GM12875 (cell line): ENCODE data around the gene PCDH15.

Experiments
- H3K4me3 ChIP-seq: one replicate; pipeline ENCODE4 v1.5.1; 2011; ENCODE audit warnings: low read depth, low read length, control low read depth
- TF ChIP-seq, protein P1 (sequence below): IDR thresholded peaks from 2 replicates; pipeline ENCODE4 v1.5.1; 2011; ENCODE audit warnings: low read depth, mild to moderate bottlenecking, control low read depth, inconsistent platforms, low read length, moderate library complexity, borderline replicate concordance; ENCODE audit not compliant: insufficient read depth

PCDH15 gene

DNA sequence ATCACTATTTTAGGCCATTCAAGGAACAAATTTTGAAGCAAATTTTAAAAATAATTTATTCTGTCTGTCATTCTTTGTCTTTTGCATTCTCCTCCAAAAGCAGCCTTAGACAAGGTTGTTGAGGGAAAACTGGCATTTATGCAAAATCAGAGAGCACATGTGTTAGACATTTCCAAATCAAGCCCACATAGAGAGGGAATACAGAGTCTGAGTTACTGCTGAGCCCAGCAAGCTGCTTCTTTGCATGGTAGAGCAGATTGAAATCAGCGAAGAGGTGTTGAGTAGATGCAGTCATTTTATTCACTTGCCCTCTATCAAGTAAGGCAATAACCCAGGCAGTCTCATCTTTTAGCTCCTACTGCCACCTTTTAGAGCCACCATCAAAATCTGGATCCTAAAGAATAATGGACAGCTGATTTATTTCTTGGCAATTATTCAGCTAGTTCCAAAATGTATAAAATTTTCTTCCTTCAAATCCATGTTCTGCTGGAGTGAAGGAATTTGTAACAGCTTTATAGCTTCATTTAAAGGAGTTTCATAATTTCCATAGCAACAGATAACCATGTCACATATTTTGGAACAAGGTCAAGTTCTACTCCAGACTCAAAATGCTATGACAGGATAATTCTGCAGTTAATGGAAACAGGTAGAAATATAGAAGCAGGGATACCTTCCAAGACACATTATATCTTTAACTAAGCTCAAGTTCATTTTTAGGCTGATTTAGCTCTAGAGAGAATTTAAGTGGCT lies 7.3 kb upstream of the PCDH15 start:
- TF ChIP-seq, protein P1, sequence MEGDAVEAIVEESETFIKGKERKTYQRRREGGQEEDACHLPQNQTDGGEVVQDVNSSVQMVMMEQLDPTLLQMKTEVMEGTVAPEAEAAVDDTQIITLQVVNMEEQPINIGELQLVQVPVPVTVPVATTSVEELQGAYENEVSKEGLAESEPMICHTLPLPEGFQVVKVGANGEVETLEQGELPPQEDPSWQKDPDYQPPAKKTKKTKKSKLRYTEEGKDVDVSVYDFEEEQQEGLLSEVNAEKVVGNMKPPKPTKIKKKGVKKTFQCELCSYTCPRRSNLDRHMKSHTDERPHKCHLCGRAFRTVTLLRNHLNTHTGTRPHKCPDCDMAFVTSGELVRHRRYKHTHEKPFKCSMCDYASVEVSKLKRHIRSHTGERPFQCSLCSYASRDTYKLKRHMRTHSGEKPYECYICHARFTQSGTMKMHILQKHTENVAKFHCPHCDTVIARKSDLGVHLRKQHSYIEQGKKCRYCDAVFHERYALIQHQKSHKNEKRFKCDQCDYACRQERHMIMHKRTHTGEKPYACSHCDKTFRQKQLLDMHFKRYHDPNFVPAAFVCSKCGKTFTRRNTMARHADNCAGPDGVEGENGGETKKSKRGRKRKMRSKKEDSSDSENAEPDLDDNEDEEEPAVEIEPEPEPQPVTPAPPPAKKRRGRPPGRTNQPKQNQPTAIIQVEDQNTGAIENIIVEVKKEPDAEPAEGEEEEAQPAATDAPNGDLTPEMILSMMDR, result no peak

DNA sequence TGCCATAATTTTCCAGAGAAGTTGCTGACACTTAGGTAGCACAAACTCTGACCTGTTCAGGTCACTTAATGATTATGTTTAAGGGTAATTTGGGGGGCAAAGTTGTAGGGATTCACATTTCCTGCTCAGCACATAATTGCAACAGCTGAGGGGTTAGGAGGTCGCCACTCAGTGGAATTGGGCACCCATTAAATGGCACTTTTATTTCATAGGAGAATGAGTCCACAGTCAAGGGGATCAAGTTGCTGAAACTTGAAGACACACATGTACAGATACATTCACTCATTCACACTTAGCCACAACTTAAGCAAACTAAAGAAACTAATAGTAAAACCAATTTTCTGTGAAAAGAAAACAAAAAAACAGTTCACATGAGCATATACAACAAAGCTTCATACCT lies 1.5 kb downstream of the PCDH15 start:
- TF ChIP-seq, protein P1, result no peak
- H3K4me3 ChIP-seq, result no peak overlapping the region

More for the DNA sequence above, 7.3 kb upstream of the PCDH15 start:
- no peak overlapping the region for H3K4me3 ChIP-seq

DNA sequence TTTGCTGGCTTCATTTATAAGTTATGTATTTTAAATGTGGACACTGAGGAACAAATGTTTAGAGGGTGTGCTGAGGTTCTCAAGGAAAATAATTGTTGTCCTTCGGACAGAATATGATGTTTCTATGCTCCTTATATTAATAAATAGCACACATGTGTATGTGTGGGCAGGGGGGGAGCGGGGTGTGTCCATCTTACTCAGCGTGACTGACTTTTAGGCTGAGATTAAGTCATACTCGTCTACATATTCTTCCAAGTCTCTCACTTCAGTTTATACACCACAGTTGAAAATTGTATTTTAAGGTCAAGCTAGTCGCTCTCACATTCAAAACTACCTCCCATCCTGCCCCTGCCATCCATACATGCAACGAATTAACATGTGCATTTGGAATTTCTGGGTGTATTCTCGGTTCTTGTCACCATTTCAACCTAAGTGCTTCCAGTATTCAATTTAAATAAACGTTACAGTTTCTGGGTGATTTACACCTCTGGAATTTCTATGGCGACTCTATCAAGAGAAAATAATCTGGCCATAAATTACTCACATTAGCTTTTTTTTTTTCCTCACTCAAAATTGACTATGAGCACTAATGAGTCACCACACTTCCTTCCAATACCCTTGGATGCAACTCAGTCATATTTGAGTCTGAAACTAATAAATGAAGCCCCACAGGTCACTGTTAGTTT lies 3.3 kb downstream of the PCDH15 start:
- no peak overlapping the region for H3K4me3 ChIP-seq
- TF ChIP-seq, protein P1, result no peak

DNA sequence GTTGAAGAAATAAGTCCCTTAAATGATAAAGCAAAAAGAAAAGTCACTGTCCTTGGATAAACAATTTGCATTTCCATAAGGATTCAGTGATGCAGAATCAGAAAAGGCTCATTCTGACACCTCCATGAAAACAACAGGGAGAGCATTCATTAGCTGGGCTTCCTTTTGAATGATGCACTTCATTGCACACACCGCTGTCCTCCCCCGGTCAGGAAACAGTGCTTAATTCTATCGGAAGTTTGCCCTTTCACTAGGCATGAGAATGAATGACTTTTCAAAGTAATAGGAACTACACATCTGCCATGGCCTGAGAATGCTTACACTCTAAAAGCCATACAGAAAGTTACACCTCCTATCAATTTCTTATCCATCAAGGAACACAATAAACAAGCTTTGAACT lies 4.2 kb downstream of the PCDH15 start:
- no peak overlapping the region for H3K4me3 ChIP-seq
- TF ChIP-seq, protein P1, result no peak

DNA sequence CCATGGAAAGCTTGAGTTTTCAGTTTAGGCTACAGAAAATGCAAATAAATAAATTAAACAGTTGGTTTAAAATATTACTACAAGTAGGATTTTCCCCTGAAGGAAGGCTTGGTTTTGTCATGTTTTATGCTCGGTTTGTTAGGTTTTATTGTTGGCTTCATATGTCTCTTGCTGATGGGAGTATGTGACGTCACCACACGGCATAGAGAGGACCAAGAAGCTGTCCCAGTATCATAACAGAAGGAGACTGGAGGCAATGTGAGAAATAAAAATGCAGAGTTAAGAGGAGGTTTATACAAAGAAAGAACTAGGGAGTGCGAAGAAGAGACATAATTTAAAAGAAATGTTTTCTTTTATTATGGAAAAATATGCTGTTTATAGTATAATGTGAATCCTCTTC lies 24.4 kb downstream of the PCDH15 start:
- TF ChIP-seq, protein P1, result no peak
- H3K4me3 ChIP-seq, result no peak overlapping the region

DNA sequence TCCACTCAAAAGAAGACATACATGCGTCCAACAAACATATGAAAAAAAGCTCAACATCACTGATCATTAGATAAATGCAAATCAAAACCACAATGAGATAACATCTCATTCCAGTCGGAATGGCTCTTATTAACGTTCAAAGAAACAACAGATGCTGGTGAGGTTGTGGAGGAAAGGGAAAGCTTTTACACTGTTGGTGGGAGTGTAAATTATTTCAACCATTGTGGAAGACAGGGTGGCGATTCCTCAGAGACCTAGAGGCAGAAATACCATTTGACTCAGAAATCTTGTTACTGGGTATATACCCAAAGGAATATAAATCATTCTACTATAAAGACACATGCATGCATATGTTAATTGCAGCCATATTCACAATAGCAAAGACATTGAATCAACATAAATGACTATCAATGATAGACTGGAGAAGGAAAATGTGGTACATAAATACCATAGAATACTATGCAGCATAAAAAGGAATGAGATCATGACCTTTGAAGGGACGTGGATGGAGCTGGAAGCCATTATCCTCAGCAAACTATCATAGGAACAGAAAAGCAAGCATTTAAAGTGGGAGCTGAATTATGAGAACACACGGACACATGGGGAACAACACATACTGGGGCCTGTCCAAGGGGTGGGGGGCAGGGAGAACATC lies 28.4 kb downstream of the PCDH15 start:
- no peak overlapping the region for H3K4me3 ChIP-seq
- TF ChIP-seq, protein P1, result no peak
